ENCODE data around the gene PPP2CA.
"Not testable (repeated sequence)": the region's sequence is repeated elsewhere in the genome, so short reads cannot be mapped to it uniquely, and the experiment has no call there.

The PPP2CA gene

GRCh38 chr5:134188092-134188491, 37.8 kb downstream of the PPP2CA start:
- DNase-seq, result no peak

GRCh38 chr5:134184155-134185135, 41.4 kb downstream of the PPP2CA start:
- DNase-seq, result peak; percentile 87

GRCh38 chr5:134183481-134183880, 42.4 kb downstream of the PPP2CA start:
- no peak for DNase-seq

- DNase-seq, result no peak
Observed at GRCh38 chr5:134178096-134178419, 47.8 kb downstream of the PPP2CA start.

GRCh38 chr5:134177369-134178095, 48.3 kb downstream of the PPP2CA start:
- no peak for DNase-seq

GRCh38 chr5:134176511-134177368, 49.1 kb downstream of the PPP2CA start, which contains the start of gene SKP1:
TSS of gene SKP1 (minus strand) at chr5:134176950. CDS start at chr5:134174022, 2,928 bp downstream.
- peak; percentile 95 for DNase-seq

- no peak for DNase-seq
Observed at GRCh38 chr5:134175921-134176510, 49.9 kb downstream of the PPP2CA start.

- DNase-seq, result no peak
Observed at GRCh38 chr5:134174841-134175839, 50.7 kb downstream of the PPP2CA start.

GRCh38 chr5:134171972-134172371, 53.9 kb downstream of the PPP2CA start:
- DNase-seq, result no peak

- DNase-seq, result no peak
Observed at GRCh38 chr5:134162592-134162991, 63.3 kb downstream of the PPP2CA start.

- DNase-seq, result no peak
Observed at GRCh38 chr5:134161513-134162395, 64.1 kb downstream of the PPP2CA start.

- no peak for DNase-seq
Observed at GRCh38 chr5:134153657-134154056, 72.2 kb downstream of the PPP2CA start.

- DNase-seq, result no peak
Observed at GRCh38 chr5:134153241-134153640, 72.6 kb downstream of the PPP2CA start.

- not testable (repeated sequence) for DNase-seq
Observed at GRCh38 chr5:134152173-134152832, 73.6 kb downstream of the PPP2CA start.

GRCh38 chr5:134151723-134152122, 74.2 kb downstream of the PPP2CA start:
- no peak for DNase-seq

- DNase-seq, result no peak
Observed at GRCh38 chr5:134149571-134150303, 76.1 kb downstream of the PPP2CA start.

- DNase-seq, result peak; percentile 46
Observed at GRCh38 chr5:134148986-134149539, 76.8 kb downstream of the PPP2CA start.

- DNase-seq, result peak; percentile 49
Observed at GRCh38 chr5:134148316-134148715, 77.6 kb downstream of the PPP2CA start.

Measured in activated CD8-positive, alpha-beta memory T cell treated with anti-CD3 and anti-CD28 coated beads for 24 hours (primary cell).